Suprapubic skin (tissue), 3 donors: Measurements from ENCODE around the gene RAB14.

Experiments
- CTCF ChIP-seq, 2 donors: fragments of 200-600 bp in 1 of 2; fragments of 450-650 bp in 1 of 2; sonication (generic) in 1 of 2; IDR thresholded peaks; one replicate each; pipeline ENCODE4 v1.5.1; 2016 to 2019; ENCODE audit warnings: antibody characterized with exemption in 2 of 2, mild to moderate bottlenecking in 1 of 2, moderate library complexity in 1 of 2
- POLR2AphosphoS5 ChIP-seq, 3 donors: sonication (generic); formaldehyde crosslinking; IDR thresholded peaks; one replicate each; pipeline ENCODE4 v1.6.1; 2017; ENCODE audit warnings: antibody characterized with exemption in 3 of 3

- TF ChIP-seq CTCF (IDR thresholded peaks at IDR 0.05) (no peak), POLR2AphosphoS5 (IDR thresholded peaks at IDR 0.05) (no peak)
These were observed 32.5 kb upstream of the RAB14 start for GRCh38 chr9:121233906-121234831.
